ENCODE measurements around the gene ARHGEF39.
A peak's percentile ranks its signal among the peaks of the same experiment; 100 is the strongest.

ARHGEF39 gene

GRCh38 chr9:35673132-35674024, 8.4 kb upstream of the ARHGEF39 start, which contains the start of gene CA9:
Gene CA9, plus strand, starts transcription at chr9:35673928. Its CDS starts 32 bp downstream, at chr9:35673960.
- no peak for TF ChIP-seq ZFX (IDR thresholded peaks at IDR 0.05)
- TF ChIP-seq CTCF (conservative IDR thresholded peaks at IDR 0.05): no peak
- no peak within 1 kb of the TSS for H3K27ac ChIP-seq

GRCh38 chr9:35669331-35670145, 4.5 kb upstream of the ARHGEF39 start:
- TF ChIP-seq ZFX (IDR thresholded peaks at IDR 0.05) (no peak), CTCF (conservative IDR thresholded peaks at IDR 0.05) (no peak)
- no peak overlapping the region; the same call in 1 of the 2 replicates for H3K27ac ChIP-seq

- TF ChIP-seq ZFX (IDR thresholded peaks at IDR 0.05) (no peak), CTCF (conservative IDR thresholded peaks at IDR 0.05) (no peak)
- no peak overlapping the region for H3K27ac ChIP-seq
These were observed 2.9 kb upstream of the ARHGEF39 start for GRCh38 chr9:35667939-35668338.

GRCh38 chr9:35666549-35666948, 1.6 kb upstream of the ARHGEF39 start:
- no peak overlapping the region for H3K27ac ChIP-seq
- TF ChIP-seq ZFX (IDR thresholded peaks at IDR 0.05) (no peak), CTCF (conservative IDR thresholded peaks at IDR 0.05) (no peak)

GRCh38 chr9:35666045-35666444, 1.1 kb upstream of the ARHGEF39 start:
- H3K27ac ChIP-seq: no peak overlapping the region
- TF ChIP-seq ZFX (IDR thresholded peaks at IDR 0.05) (no peak), CTCF (conservative IDR thresholded peaks at IDR 0.05) (no peak)

GRCh38 chr9:35665471-35665818, 450 bp upstream of the ARHGEF39 start:
- TF ChIP-seq ZFX (IDR thresholded peaks at IDR 0.05): no peak
- peak; percentile 42 for TF ChIP-seq CTCF (conservative IDR thresholded peaks at IDR 0.05)
- peak overlapping the region; percentile 89 for H3K27ac ChIP-seq

GRCh38 chr9:35662437-35662836, 2.6 kb downstream of the ARHGEF39 start:
- TF ChIP-seq CTCF (conservative IDR thresholded peaks at IDR 0.05) (no peak), ZFX (IDR thresholded peaks at IDR 0.05) (no peak)

More at GRCh38 chr9:35662437-35662836, 2.6 kb downstream of the ARHGEF39 start:
- no peak overlapping the region for H3K27ac ChIP-seq
